OCI-LY1 (cell line): ENCODE results near the gene DUS3L.
A peak's percentile ranks its signal among the peaks of the same experiment; 100 is the strongest.

ENCODE experiments used
- H2AFZ ChIP-seq: fragments of 200-600 bp; sonication (generic), shearing (Covaris generic); 2 replicates; pipeline ENCODE4 v1.6.0; 2014; ENCODE audit warnings: antibody characterized with exemption, mild to moderate bottlenecking, low read length
- H3F3A ChIP-seq: fragments of 200-600 bp; sonication (generic), shearing (Covaris generic); 2 replicates; pipeline ENCODE4 v1.6.0; 2014; ENCODE audit warnings: mild to moderate bottlenecking, antibody characterized with exemption, low read length, moderate library complexity; ENCODE audit not compliant: insufficient read depth
- H3K27ac ChIP-seq: fragments of 200-600 bp; sonication (generic); 2 replicates; pipeline ENCODE4 v1.5.1; 2014; ENCODE audit warnings: low read length, mixed run types, mild to moderate bottlenecking, low read depth; ENCODE audit not compliant: poor library complexity, severe bottlenecking
- H3K27me3 ChIP-seq: fragments of 200-600 bp; sonication (generic); 2 replicates; pipeline ENCODE4 v1.6.0; 2014; ENCODE audit warnings: antibody characterized with exemption, mild to moderate bottlenecking, low read length, moderate library complexity; ENCODE audit not compliant: insufficient read depth
- H3K36me3 ChIP-seq: fragments of 200-600 bp; sonication (generic); 2 replicates; pipeline ENCODE4 v1.6.1; 2014; ENCODE audit warnings: mild to moderate bottlenecking, antibody characterized with exemption, low read length, moderate library complexity, mixed read lengths; ENCODE audit not compliant: insufficient read depth
- H3K4me1 ChIP-seq: fragments of 200-600 bp; sonication (generic); 2 replicates; pipeline ENCODE4 v1.5.1; 2014; ENCODE audit warnings: mild to moderate bottlenecking, low read length, moderate library complexity; ENCODE audit not compliant: insufficient read depth, severe bottlenecking
- H3K4me2 ChIP-seq: fragments of 200-600 bp; sonication (generic), shearing (Covaris generic); 2 replicates; pipeline ENCODE4 v1.6.1; 2014; ENCODE audit warnings: low read length
- H3K4me3 ChIP-seq: fragments of 200-600 bp; sonication (generic); 2 replicates; pipeline ENCODE4 v1.5.1; 2014; ENCODE audit warnings: low read length, low read depth, mild to moderate bottlenecking, mixed read lengths; ENCODE audit not compliant: poor library complexity, severe bottlenecking
- H3K79me2 ChIP-seq: fragments of 200-600 bp; shearing (Covaris generic); 2 replicates; pipeline ENCODE4 v1.6.1; 2016; ENCODE audit warnings: mixed run types, low read length, mixed read lengths; ENCODE audit not compliant: insufficient read depth
- H3K9ac ChIP-seq: fragments of 200-600 bp; sonication (generic), shearing (Covaris generic); 2 replicates; pipeline ENCODE4 v1.6.1; 2014; ENCODE audit warnings: mild to moderate bottlenecking, low read length, mixed read lengths
- H3K9me2 ChIP-seq: fragments of 200-600 bp; sonication (generic), shearing (Covaris generic); 2 replicates; pipeline ENCODE4 v1.6.1; 2014; ENCODE audit warnings: low read depth, mild to moderate bottlenecking, low read length, mixed read lengths
- H3K9me3 ChIP-seq: fragments of 200-600 bp; shearing (Covaris generic); 2 replicates; pipeline ENCODE4 v1.6.1; 2014; ENCODE audit warnings: low read length, mixed read lengths
- H4K20me1 ChIP-seq: fragments of 200-600 bp; sonication (generic), shearing (Covaris generic); 2 replicates; pipeline ENCODE4 v1.6.0; 2016; ENCODE audit warnings: mild to moderate bottlenecking, low read length; ENCODE audit not compliant: insufficient read depth
- CTCF ChIP-seq: fragments of 200-600 bp; sonication (generic), shearing (Covaris generic); IDR thresholded peaks from 2 replicates; pipeline ENCODE4 v1.5.1; 2017; ENCODE audit warnings: mild to moderate bottlenecking, antibody characterized with exemption, low read length, moderate library complexity, mixed read lengths
- EZH2 ChIP-seq: fragments of 200-600 bp; sonication (generic), shearing (Covaris generic); IDR thresholded peaks from 2 replicates; pipeline ENCODE4 v1.8.0; 2017; ENCODE audit warnings: borderline replicate concordance, mixed run types, mild to moderate bottlenecking, antibody characterized with exemption, low read length, moderate library complexity, mixed read lengths

The DUS3L gene

GRCh38 chr19:5803752-5804515 is 13.0 kb upstream of the DUS3L start:
- Histone ChIP-seq H3K9me2 (no peaks in the 10 kb centered on the region), H4K20me1 (no peaks in the 10 kb centered on the region), H3F3A (no peaks in the 10 kb centered on the region), H3K36me3 (no peaks in the 10 kb centered on the region), H3K4me3 (peak overlapping the region; percentile 46), H3K4me2 (peak overlapping the region; percentile 61), H3K27me3 (no peaks in the 10 kb centered on the region; the same call in 1 of the 2 replicates), H3K4me1 (peaks cover 18% of the 10 kb centered on the region), H2AFZ (no peak overlapping the region), H3K27ac (no peak overlapping the region), H3K9ac (peak overlapping the region; percentile 32; the same call in 1 of the 2 replicates), H3K79me2 (no peaks in the 10 kb centered on the region), H3K9me3 (no peaks in the 10 kb centered on the region)
- TF ChIP-seq EZH2 (no peak), CTCF (peak; percentile 98)

GRCh38 chr19:5803441-5803751 is 12.4 kb upstream of the DUS3L start:
- Histone ChIP-seq H3K36me3 (no peaks in the 10 kb centered on the region), H3K4me1 (peaks cover 18% of the 10 kb centered on the region), H3K4me3 (peak overlapping the region; percentile 42), H3K9me3 (no peaks in the 10 kb centered on the region), H3K9me2 (no peaks in the 10 kb centered on the region), H3F3A (no peaks in the 10 kb centered on the region), H4K20me1 (no peaks in the 10 kb centered on the region), H3K27me3 (no peaks in the 10 kb centered on the region; the same call in 1 of the 2 replicates), H3K9ac (peak overlapping the region; percentile 32; the same call in 1 of the 2 replicates), H3K4me2 (peak overlapping the region; percentile 61), H3K79me2 (no peaks in the 10 kb centered on the region), H2AFZ (no peak overlapping the region), H3K27ac (no peak overlapping the region)
- no peak for TF ChIP-seq CTCF
- TF ChIP-seq EZH2, result no peak

GRCh38 chr19:5801796-5802619 is 11.0 kb upstream of the DUS3L start:
- H3K27ac ChIP-seq, result no peak overlapping the region
- no peaks in the 10 kb centered on the region for H4K20me1 ChIP-seq

More at GRCh38 chr19:5801796-5802619, 11.0 kb upstream of the DUS3L start:
- Histone ChIP-seq H3K4me2 (no peak overlapping the region), H3K4me3 (no peak overlapping the region), H3K79me2 (no peaks in the 10 kb centered on the region), H3K4me1 (peaks cover 18% of the 10 kb centered on the region), H3K9me2 (no peaks in the 10 kb centered on the region), H3K27me3 (no peaks in the 10 kb centered on the region; the same call in 1 of the 2 replicates), H3K36me3 (no peaks in the 10 kb centered on the region), H2AFZ (no peak overlapping the region), H3K9me3 (no peaks in the 10 kb centered on the region), H3K9ac (no peak overlapping the region), H3F3A (no peaks in the 10 kb centered on the region)
- no peak for TF ChIP-seq CTCF
- no peak for TF ChIP-seq EZH2
